ENCODE results near the gene DZIP1L.

The DZIP1L gene

GRCh38 chr3:138068046-138068445 lies 47.4 kb downstream of the DZIP1L start:
- TF ChIP-seq REST (IDR thresholded peaks at IDR 0.05; ENCODE audit: insufficient read depth in 1 of 2, low read depth in 2 of 2, low read length in 2 of 2) (no peak), POLR2AphosphoS5 (IDR thresholded peaks at IDR 0.05; ENCODE audit: low read depth, low read length) (no peak), SIN3A (IDR thresholded peaks at IDR 0.05; ENCODE audit: borderline replicate concordance, insufficient read depth, low read length) (no peak), FOXP2 (optimal IDR thresholded peaks at IDR 0.05; ENCODE audit: borderline replicate concordance, extremely low read depth, extremely low read length, insufficient read depth) (no peak), TAF1 (IDR thresholded peaks at IDR 0.05; ENCODE audit: borderline replicate concordance, insufficient read depth, low read length) (no peak)

DNA sequence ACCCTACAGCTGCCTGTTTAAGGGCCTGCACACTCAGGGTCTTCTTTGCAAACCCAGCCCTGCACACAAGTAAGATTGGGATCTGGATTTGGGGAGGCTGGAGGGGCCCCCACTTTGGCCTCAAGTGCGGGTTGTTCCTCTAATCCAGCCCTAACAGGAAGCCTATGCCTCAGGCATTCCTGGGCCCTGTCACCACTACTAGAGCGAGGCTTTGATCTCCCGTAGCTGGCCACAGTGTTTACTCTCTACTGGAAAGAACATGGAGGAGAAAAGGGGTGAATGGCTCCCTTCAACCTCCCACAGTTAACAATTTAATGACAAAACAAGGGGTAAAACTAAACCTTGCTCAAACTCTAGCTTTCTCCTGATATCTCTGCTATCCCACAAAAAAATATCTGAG lies 48.4 kb downstream of the DZIP1L start:
- TF ChIP-seq SIN3A (IDR thresholded peaks at IDR 0.05; ENCODE audit: borderline replicate concordance, insufficient read depth, low read length): no peak
- TF ChIP-seq TAF1 (IDR thresholded peaks at IDR 0.05; ENCODE audit: borderline replicate concordance, insufficient read depth, low read length): no peak
- no peak for TF ChIP-seq REST (IDR thresholded peaks at IDR 0.05; ENCODE audit: insufficient read depth in 1 of 2, low read depth in 2 of 2, low read length in 2 of 2)
- TF ChIP-seq POLR2AphosphoS5 (IDR thresholded peaks at IDR 0.05; ENCODE audit: low read depth, low read length): no peak
- no peak for TF ChIP-seq FOXP2 (optimal IDR thresholded peaks at IDR 0.05; ENCODE audit: borderline replicate concordance, extremely low read depth, extremely low read length, insufficient read depth)

GRCh38 chr3:138066383-138066782 lies 49.0 kb downstream of the DZIP1L start:
- TF ChIP-seq POLR2AphosphoS5 (IDR thresholded peaks at IDR 0.05; ENCODE audit: low read depth, low read length) (no peak), SIN3A (IDR thresholded peaks at IDR 0.05; ENCODE audit: borderline replicate concordance, insufficient read depth, low read length) (no peak), FOXP2 (optimal IDR thresholded peaks at IDR 0.05; ENCODE audit: borderline replicate concordance, extremely low read depth, extremely low read length, insufficient read depth) (no peak), REST (IDR thresholded peaks at IDR 0.05; ENCODE audit: insufficient read depth in 1 of 2, low read depth in 2 of 2, low read length in 2 of 2) (no peak)

DNA sequence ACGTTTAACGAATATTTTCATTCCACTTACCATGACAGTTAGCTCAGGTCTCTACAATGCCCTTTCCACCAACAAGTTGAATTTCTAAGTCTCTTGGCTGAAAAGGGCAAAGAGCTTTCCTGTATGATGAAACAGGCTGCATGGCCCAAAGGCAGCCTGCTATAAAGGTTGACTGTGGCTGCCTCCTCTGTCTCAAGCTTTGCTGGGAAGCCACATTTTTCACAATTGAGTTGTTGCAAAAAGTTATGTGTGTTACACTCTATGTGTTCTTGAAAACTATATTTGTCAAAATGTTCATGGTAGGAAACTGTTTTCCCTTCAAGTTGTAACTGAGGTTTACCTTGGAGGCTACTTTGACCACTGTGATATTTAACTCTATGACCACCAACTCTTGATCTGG lies 49.5 kb downstream of the DZIP1L start:
- TF ChIP-seq POLR2AphosphoS5 (IDR thresholded peaks at IDR 0.05; ENCODE audit: low read depth, low read length): no peak
- TF ChIP-seq FOXP2 (optimal IDR thresholded peaks at IDR 0.05; ENCODE audit: borderline replicate concordance, extremely low read depth, extremely low read length, insufficient read depth): no peak
- TF ChIP-seq REST (IDR thresholded peaks at IDR 0.05; ENCODE audit: insufficient read depth in 1 of 2, low read depth in 2 of 2, low read length in 2 of 2): no peak
- TF ChIP-seq SIN3A (IDR thresholded peaks at IDR 0.05; ENCODE audit: borderline replicate concordance, insufficient read depth, low read length): no peak
- no peak for TF ChIP-seq TAF1 (IDR thresholded peaks at IDR 0.05; ENCODE audit: borderline replicate concordance, insufficient read depth, low read length)

- TF ChIP-seq FOXP2 (optimal IDR thresholded peaks at IDR 0.05; ENCODE audit: borderline replicate concordance, extremely low read depth, extremely low read length, insufficient read depth) (no peak), SIN3A (IDR thresholded peaks at IDR 0.05; ENCODE audit: borderline replicate concordance, insufficient read depth, low read length) (no peak), POLR2AphosphoS5 (IDR thresholded peaks at IDR 0.05; ENCODE audit: low read depth, low read length) (no peak), TAF1 (IDR thresholded peaks at IDR 0.05; ENCODE audit: borderline replicate concordance, insufficient read depth, low read length) (no peak), REST (IDR thresholded peaks at IDR 0.05; ENCODE audit: insufficient read depth in 1 of 2, low read depth in 2 of 2, low read length in 2 of 2) (no peak)
Observed at GRCh38 chr3:138063416-138063815, 52.0 kb downstream of the DZIP1L start.
